Activated CD8-positive, alpha-beta memory T cell treated with anti-CD3 and anti-CD28 coated beads, Interleukin-2, amount 10 ng/mL, durations not matched to agents 7 days and 5 days (primary cell): ENCODE data around the gene ZNF429. TPM values are rescaled to one million over a fixed set of nuclear protein-coding genes. Genes with fewer than 3 reads are reported as not detected.

ENCODE experiments used
- ATAC-seq: fragments of 150-1000 bp; cut with Tn5 transposase; one replicate; pipeline ENCODE4 v1.10.0; 2021; ENCODE audit warnings: moderate library complexity
- CTCF ChIA-PET: fragments of 350-600 bp; sonication (Branson Sonifier 250); formaldehyde crosslinking; loops from one replicate; lab custom pipeline; 2021; ENCODE audit warnings: antibody characterized with exemption; lab: Charles Lee
- DNase-seq: peaks from one replicate; pipeline ENCODE4 v3.0.0-alpha.2; 2020
- H3K27ac Mint-ChIP-seq: one replicate; pipeline ENCODE4 v1.8.0; 2021; ENCODE audit warnings: mild to moderate bottlenecking, mixed read lengths
- H3K27me3 Mint-ChIP-seq: one replicate; pipeline ENCODE4 v1.8.0; 2021; ENCODE audit warnings: mixed read lengths
- H3K36me3 Mint-ChIP-seq: one replicate; pipeline ENCODE4 v1.8.0; 2021; ENCODE audit warnings: mild to moderate bottlenecking, mixed read lengths
- H3K4me1 Mint-ChIP-seq: one replicate; pipeline ENCODE4 v1.8.0; 2021; ENCODE audit warnings: mixed read lengths
- H3K4me3 Mint-ChIP-seq: one replicate; pipeline ENCODE4 v1.8.0; 2021; ENCODE audit warnings: mild to moderate bottlenecking, moderate library complexity, mixed read lengths
- H3K9me3 Mint-ChIP-seq: one replicate; pipeline ENCODE4 v1.8.0; 2022; ENCODE audit warnings: low read depth, mixed read lengths
- total RNA-seq, 2 experiments: library from RNA; stranded (reverse); gene quantifications; one replicate each; pipeline ENCODE4 v1.2.3, GENCODE V29; 2021

ZNF429 gene
- total RNA-seq, 2 experiments from 2014 or later = 6.7 to 10.4 TPM

DNA sequence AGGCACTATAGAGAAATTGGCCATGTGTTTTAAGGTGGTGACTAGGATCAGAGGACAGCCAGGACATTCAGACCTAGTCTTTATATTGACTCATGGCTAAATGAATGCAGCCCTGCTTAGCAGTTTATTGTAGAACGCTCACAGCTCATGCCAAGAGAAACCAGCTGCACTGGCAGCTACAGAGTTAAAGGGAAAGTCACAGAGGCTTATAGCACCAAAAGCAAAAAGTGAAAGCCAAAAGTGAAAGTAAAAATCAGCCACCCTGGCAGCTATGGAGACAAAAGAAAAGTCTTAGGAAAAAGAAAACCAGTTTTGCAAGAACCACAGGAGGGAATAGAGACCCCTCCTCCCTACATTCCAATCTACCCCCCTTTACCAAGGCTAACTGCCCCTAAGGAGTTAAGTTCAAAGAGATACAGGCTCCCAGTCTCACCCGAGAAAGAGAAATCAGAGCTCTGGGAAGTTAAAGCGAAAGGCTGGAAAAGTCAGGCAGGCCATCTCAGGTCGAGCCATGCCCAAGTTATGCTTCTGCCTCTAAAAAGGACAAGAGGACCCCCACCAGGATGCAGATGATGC is 99.0 kb downstream of the ZNF429 start:
- H3K4me3 Mint-ChIP-seq = peak overlapping the region; percentile 66
- CTCF ChIA-PET = no interaction called here
- DNase-seq (no peak), ATAC-seq (no peak)
- H3K27ac Mint-ChIP-seq = peak overlapping the region; percentile 48
- H3K27me3 Mint-ChIP-seq = no peaks in the 10 kb centered on the region
- peaks cover 12% of the 10 kb centered on the region for H3K4me1 Mint-ChIP-seq
- H3K9me3 Mint-ChIP-seq = peaks cover 3% of the 10 kb centered on the region
- H3K36me3 Mint-ChIP-seq = peaks cover 4% of the 10 kb centered on the region

Other genes with a start within 250 kb of the ZNF429 start
- 10 to 100 TPM; 13.9 to 17.7 TPM for gene ZNF708, start 176.2 kb upstream of the ZNF429 start, total RNA-seq
- gene ZNF738, start 146.6 kb upstream of the ZNF429 start, total RNA-seq = 10 to 100 TPM; 12.6 to 13.2 TPM
- 10 to 100 TPM in 1 of 2 experiments, 1 to 10 TPM in 1; 9.0 to 18.6 TPM for gene ZNF493, start 108.5 kb upstream of the ZNF429 start, total RNA-seq